ENCODE results near the gene STK39.

Gene STK39

GRCh38 chr2:168212866-168213265 lies 34.5 kb downstream of the STK39 start:
- DNase-seq (ENCODE audit: low read depth), result no peak
- in situ Hi-C loops (cut with HindIII; ENCODE audit: low sequenced_read_pairs), result no loop called here
- no peak overlapping the region for H3K4me3 ChIP-seq (ENCODE audit: low read depth, low read length)
- no peak for TF ChIP-seq CTCF (IDR thresholded peaks at IDR 0.05; ENCODE audit: low read depth, low read length, missing control alignments)

- no peak for DNase-seq (ENCODE audit: low read depth)
- TF ChIP-seq CTCF (IDR thresholded peaks at IDR 0.05; ENCODE audit: low read depth, low read length, missing control alignments), result no peak
- no peak overlapping the region for H3K4me3 ChIP-seq (ENCODE audit: low read depth, low read length)
- in situ Hi-C loops (cut with HindIII; ENCODE audit: low sequenced_read_pairs), result no loop called here
These were observed 35.2 kb downstream of the STK39 start for GRCh38 chr2:168212167-168212566.

GRCh38 chr2:168211664-168212163 lies 35.7 kb downstream of the STK39 start:
- no peak overlapping the region for H3K4me3 ChIP-seq (ENCODE audit: low read depth, low read length)
- TF ChIP-seq CTCF (IDR thresholded peaks at IDR 0.05; ENCODE audit: low read depth, low read length, missing control alignments), result no peak
- no peak for DNase-seq (ENCODE audit: low read depth)
- in situ Hi-C loops (cut with HindIII; ENCODE audit: low sequenced_read_pairs), result no loop called here

- in situ Hi-C loops (cut with HindIII; ENCODE audit: low sequenced_read_pairs), result no loop called here
- TF ChIP-seq CTCF (IDR thresholded peaks at IDR 0.05; ENCODE audit: low read depth, low read length, missing control alignments), result no peak
- peak; percentile 40 for DNase-seq (ENCODE audit: low read depth)
- H3K4me3 ChIP-seq (ENCODE audit: low read depth, low read length), result no peak overlapping the region
These were observed 36.4 kb downstream of the STK39 start for GRCh38 chr2:168210895-168211570.

- H3K4me3 ChIP-seq (ENCODE audit: low read depth, low read length), result no peak overlapping the region
- DNase-seq (ENCODE audit: low read depth), result no peak
- in situ Hi-C loops (cut with HindIII; ENCODE audit: low sequenced_read_pairs), result no loop called here
- no peak for TF ChIP-seq CTCF (IDR thresholded peaks at IDR 0.05; ENCODE audit: low read depth, low read length, missing control alignments)
These were observed 37.0 kb downstream of the STK39 start for GRCh38 chr2:168210216-168210894.

GRCh38 chr2:168208652-168209051 lies 38.7 kb downstream of the STK39 start:
- TF ChIP-seq CTCF (IDR thresholded peaks at IDR 0.05; ENCODE audit: low read depth, low read length, missing control alignments), result no peak
- no peak overlapping the region for H3K4me3 ChIP-seq (ENCODE audit: low read depth, low read length)
- DNase-seq (ENCODE audit: low read depth), result no peak
- in situ Hi-C loops (cut with HindIII; ENCODE audit: low sequenced_read_pairs), result no loop called here

Data from astrocyte of the cerebellum (primary cell).